HAP-1 (cell line): ENCODE measurements around the gene RNF227.

Experiments used
- DNase-seq, 2 experiments: peaks; one replicate each; pipeline ENCODE4 v3.0.0-alpha.2; 2016 to 2020; ENCODE audit warnings: low spot score in 2 of 2
- H3K27me3 ChIP-seq: fragments of 250-450 bp; sonication (Bioruptor Pico); 2 replicates; pipeline ENCODE4 v1.5.1; 2020; ENCODE audit warnings: low read depth, mild to moderate bottlenecking, moderate library complexity
- H3K36me3 ChIP-seq: fragments of 250-450 bp; sonication (Bioruptor Pico); replicated peaks from 2 replicates; pipeline ENCODE4 v1.5.1; 2020; ENCODE audit warnings: mild to moderate bottlenecking
- H3K4me1 ChIP-seq: fragments of 250-450 bp; sonication (Bioruptor Pico); 2 replicates; pipeline ENCODE4 v1.5.1; 2020; ENCODE audit warnings: mild to moderate bottlenecking
- H3K4me3 ChIP-seq: fragments of 250-450 bp; sonication (Bioruptor Pico); 2 replicates; pipeline ENCODE4 v1.5.1; 2020; ENCODE audit warnings: mild to moderate bottlenecking, moderate library complexity
- H3K9me3 ChIP-seq: fragments of 250-450 bp; sonication (Bioruptor Pico); 2 replicates; pipeline ENCODE4 v1.5.1; 2020; ENCODE audit warnings: mild to moderate bottlenecking, moderate library complexity
- in situ Hi-C: fragments of 300-500 bp; cut with MboI; formaldehyde crosslinking; loops from 3 replicates; pipeline ENCODE4 v1.14.3; 2020; ENCODE audit warnings: low sequenced_read_pairs, inconsistent platforms, mixed read lengths

The RNF227 gene

DNA sequence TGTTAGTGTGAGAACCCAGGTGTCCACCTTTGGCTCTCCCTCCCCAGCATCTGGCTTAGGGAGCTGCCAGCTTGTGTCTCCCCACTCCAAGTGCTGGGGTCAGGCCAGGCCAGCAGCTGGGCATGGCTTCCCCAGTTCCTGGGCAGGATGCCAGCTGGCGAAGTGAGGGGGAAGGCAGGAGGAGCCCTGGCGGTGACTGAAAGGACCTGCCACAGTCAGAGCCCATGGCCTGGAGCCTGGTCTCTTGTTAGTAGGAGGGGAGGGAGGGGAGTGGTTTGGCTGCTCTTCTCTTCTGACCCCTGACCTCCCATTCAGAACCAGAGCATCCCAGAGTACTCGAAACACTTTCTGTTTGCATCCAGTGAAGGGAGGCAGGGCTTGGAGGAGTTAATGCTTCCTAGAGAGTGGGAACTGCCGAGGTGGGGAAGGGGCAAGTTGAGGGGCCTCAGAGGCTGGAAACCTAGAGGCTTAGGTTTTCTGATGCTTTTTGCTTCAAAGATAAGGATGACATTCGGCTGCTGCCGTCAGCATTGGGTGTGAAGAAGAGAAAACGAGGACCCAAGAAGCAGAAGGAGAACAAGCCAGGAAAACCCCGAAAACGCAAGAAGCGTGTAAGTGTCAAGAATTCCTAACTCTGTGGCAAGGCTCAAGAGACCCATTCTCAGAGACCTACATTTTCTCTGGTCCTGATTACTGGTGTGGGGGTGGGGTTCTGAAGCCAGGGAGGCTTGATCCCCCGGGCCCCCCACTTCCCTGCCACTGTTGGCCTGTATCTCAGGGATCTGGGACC lies 26.7 kb downstream of the RNF227 start:
- Histone ChIP-seq H3K9me3 (no peaks in the 10 kb centered on the region), H3K36me3 (peaks cover 35% of the 10 kb centered on the region), H3K4me3 (no peak overlapping the region), H3K4me1 (peaks cover 20% of the 10 kb centered on the region), H3K27me3 (no peaks in the 10 kb centered on the region)
- in situ Hi-C loops = no loop called here
- DNase-seq = peak; percentile 70 to 92

GRCh38 chr17:7888184-7888920 lies 27.7 kb downstream of the RNF227 start, which contains the start of gene CHD3:
Gene CHD3, plus strand, starts transcription at chr17:7888789. Its CDS starts 212 bp downstream, at chr17:7889001.
- H3K27me3 ChIP-seq = no peaks in the 10 kb centered on the region
- H3K4me3 ChIP-seq = peak within 1 kb of the TSS; percentile 43
- peaks cover 26% of the 10 kb centered on the region for H3K36me3 ChIP-seq
- peak in 1 of 2 experiments; percentile 37 for DNase-seq
- in situ Hi-C loops = no loop called here
- H3K4me1 ChIP-seq = peaks cover 28% of the 10 kb centered on the region
- no peaks in the 10 kb centered on the region for H3K9me3 ChIP-seq

- DNase-seq = peak; percentile 95 to 98
- H3K9me3 ChIP-seq = no peaks in the 10 kb centered on the region
- H3K36me3 ChIP-seq = peaks cover 26% of the 10 kb centered on the region
- H3K27me3 ChIP-seq = no peaks in the 10 kb centered on the region
- in situ Hi-C loops = no loop called here
- H3K4me1 ChIP-seq = peaks cover 33% of the 10 kb centered on the region
- peak overlapping the region; percentile 66 for H3K4me3 ChIP-seq
Observed at GRCh38 chr17:7887482-7888183, 28.5 kb downstream of the RNF227 start.

GRCh38 chr17:7887038-7887481 lies 29.0 kb downstream of the RNF227 start:
- no peaks in the 10 kb centered on the region for H3K27me3 ChIP-seq
- H3K4me1 ChIP-seq = peaks cover 36% of the 10 kb centered on the region
- peak overlapping the region; percentile 66 for H3K4me3 ChIP-seq
- no peak for DNase-seq
- no peaks in the 10 kb centered on the region for H3K9me3 ChIP-seq
- in situ Hi-C loops = no loop called here
- peaks cover 27% of the 10 kb centered on the region for H3K36me3 ChIP-seq

DNA sequence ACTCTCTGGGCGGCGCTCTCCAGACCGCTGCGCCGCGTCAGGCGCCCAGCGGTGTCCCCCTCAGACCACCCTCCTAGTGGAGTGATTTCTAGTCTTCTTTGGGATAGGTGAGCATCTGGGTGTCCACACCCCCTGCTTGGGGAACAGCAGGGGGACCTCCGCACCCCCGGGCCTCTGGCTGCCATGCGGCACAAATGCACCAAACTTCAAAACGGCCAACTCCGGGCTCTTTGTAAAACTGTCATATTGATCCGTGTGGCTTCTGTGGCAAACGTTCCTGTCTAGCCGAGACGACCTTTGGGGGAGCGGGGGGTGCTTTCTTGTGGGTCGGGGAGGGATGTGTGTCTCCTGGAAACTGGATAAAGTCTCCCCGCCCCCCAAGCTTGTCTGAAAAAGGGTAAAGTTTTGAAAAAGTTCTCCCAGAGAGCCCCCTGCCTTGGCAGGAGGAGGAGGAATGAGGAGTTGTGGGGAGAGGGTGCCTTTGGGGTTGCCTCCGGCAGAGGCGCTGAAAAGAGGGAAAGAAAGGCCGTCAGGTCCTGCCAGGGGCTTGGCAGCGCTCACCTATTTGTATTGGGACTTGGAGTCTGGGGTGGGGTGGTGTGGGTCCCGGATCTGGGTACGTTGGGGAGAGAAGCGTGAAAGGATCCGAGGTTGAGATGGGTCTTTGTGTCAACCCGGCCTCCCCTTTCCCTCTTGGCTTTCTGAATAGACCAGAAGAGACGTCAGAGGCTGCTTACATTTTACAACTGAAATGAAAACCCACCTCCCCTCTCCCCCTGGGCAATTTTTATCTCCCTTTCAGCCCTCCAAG lies 29.7 kb downstream of the RNF227 start:
- Histone ChIP-seq H3K27me3 (no peaks in the 10 kb centered on the region), H3K4me1 (peaks cover 38% of the 10 kb centered on the region), H3K9me3 (no peaks in the 10 kb centered on the region), H3K4me3 (peak overlapping the region; percentile 66), H3K36me3 (peaks cover 24% of the 10 kb centered on the region)
- DNase-seq = peak; percentile 67 to 75
- in situ Hi-C loops = no loop called here

- H3K4me3 ChIP-seq = peak overlapping the region; percentile 66
- H3K36me3 ChIP-seq = peaks cover 24% of the 10 kb centered on the region
- H3K27me3 ChIP-seq = no peaks in the 10 kb centered on the region
- DNase-seq = peak; percentile 40 to 75
- H3K9me3 ChIP-seq = no peaks in the 10 kb centered on the region
- H3K4me1 ChIP-seq = peaks cover 38% of the 10 kb centered on the region
- in situ Hi-C loops = no loop called here
Observed at GRCh38 chr17:7885367-7886226, 30.5 kb downstream of the RNF227 start.

- DNase-seq = peak in 1 of 2 experiments; percentile 40
- Histone ChIP-seq H3K9me3 (no peaks in the 10 kb centered on the region), H3K36me3 (peaks cover 21% of the 10 kb centered on the region), H3K4me1 (peaks cover 38% of the 10 kb centered on the region), H3K27me3 (no peaks in the 10 kb centered on the region), H3K4me3 (peak overlapping the region; percentile 66)
- in situ Hi-C loops = no loop called here
Observed at GRCh38 chr17:7884581-7885366, 31.3 kb downstream of the RNF227 start.

DNA sequence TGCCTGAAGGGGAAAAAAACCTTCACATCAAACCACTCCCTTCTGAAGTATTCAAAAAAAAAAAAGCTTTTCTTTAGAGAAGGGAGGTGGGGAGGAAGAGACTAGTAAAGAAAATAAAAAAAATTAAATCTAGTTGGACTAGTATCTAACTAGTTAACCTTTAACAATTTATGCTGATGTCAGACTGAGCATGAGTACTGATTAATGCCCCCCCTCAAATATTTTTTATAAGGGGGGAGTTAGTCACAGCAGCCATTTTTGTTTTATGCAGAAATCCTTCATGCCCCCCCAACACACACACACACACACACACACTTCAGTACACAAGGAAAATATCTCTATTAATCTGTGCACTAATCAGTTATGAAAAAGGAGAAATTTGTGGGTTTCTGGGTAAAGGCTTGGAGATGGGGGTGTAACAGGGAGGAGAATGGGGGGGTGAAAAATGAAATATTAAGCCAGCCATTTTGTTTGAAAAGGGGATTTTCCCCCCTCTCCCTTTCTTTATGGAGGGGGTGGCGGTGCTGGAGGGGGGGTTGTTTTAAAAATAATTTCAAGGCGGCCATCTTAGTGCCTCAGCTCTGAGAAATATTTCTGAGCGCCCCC lies 32.2 kb downstream of the RNF227 start:
- Histone ChIP-seq H3K27me3 (no peaks in the 10 kb centered on the region), H3K4me1 (peaks cover 31% of the 10 kb centered on the region), H3K4me3 (peak overlapping the region; percentile 31), H3K36me3 (peaks cover 25% of the 10 kb centered on the region), H3K9me3 (no peaks in the 10 kb centered on the region)
- in situ Hi-C loops = no loop called here
- no peak for DNase-seq

GRCh38 chr17:7882629-7883028 lies 33.5 kb downstream of the RNF227 start:
- in situ Hi-C loops = no loop called here
- H3K4me3 ChIP-seq = peak overlapping the region; percentile 31
- peaks cover 20% of the 10 kb centered on the region for H3K4me1 ChIP-seq
- no peak for DNase-seq
- H3K9me3 ChIP-seq = no peaks in the 10 kb centered on the region
- H3K27me3 ChIP-seq = no peaks in the 10 kb centered on the region
- peaks cover 32% of the 10 kb centered on the region for H3K36me3 ChIP-seq

DNA sequence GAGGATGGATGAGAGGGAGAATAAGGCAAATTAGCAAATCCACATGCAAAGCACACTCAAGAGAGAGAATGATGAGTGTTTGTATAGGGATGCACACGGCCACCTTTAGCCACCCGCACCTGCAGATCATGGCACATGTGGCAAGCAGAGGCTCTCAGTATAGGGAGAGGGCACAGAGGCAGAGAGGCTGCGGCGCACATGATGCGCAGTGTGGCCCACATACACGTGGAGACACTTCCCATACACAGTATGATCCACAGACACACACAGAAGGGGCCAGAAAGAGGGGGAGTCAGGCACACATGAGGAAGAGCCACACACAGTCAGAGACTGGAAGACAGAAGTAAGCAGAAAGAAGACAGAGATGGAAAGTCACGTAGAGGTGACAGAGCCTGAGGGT lies 34.0 kb downstream of the RNF227 start:
- no peak for DNase-seq
- in situ Hi-C loops = no loop called here
- no peak overlapping the region for H3K4me3 ChIP-seq
- no peaks in the 10 kb centered on the region for H3K27me3 ChIP-seq
- H3K9me3 ChIP-seq = no peaks in the 10 kb centered on the region
- H3K4me1 ChIP-seq = peaks cover 20% of the 10 kb centered on the region
- H3K36me3 ChIP-seq = peaks cover 38% of the 10 kb centered on the region

- Histone ChIP-seq H3K4me1 (peaks cover 19% of the 10 kb centered on the region), H3K9me3 (no peaks in the 10 kb centered on the region), H3K36me3 (peaks cover 43% of the 10 kb centered on the region), H3K4me3 (no peak overlapping the region), H3K27me3 (no peaks in the 10 kb centered on the region)
- DNase-seq = no peak
- in situ Hi-C loops = no loop called here
Observed at GRCh38 chr17:7881276-7882054, 34.6 kb downstream of the RNF227 start.
